Measurements from ENCODE around the gene NOL4L. TPM values are rescaled to one million over a fixed set of nuclear protein-coding genes. Genes with fewer than 3 reads are reported as not detected.

NOL4L gene
- polyA plus RNA-seq, 3 donors: 1.1 to 30.9 (median 2.8) TPM

DNA sequence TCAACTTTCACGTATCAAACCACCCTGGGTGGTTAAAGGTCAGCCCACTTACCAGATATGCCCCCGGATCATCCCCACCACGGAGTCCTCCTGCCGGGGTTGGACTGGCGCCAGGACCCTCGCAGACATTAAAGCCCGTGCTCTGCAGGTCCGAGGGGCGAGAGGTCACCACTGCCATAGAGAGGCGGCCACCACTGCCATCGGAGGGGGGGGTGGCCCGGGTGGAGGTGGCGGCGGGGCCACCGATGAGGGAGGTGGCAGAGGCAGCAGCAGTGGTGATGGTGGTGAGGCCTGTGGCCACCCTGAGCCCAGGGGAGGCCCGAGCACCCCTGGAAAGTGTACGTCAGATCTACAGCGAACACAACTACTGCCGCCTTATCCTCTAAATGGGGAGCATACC, 150.7 kb downstream of the NOL4L start:
- H3K4me3 ChIP-seq (replicated peaks in 1 of 3; ENCODE audit: low read depth in 2 of 3, low read length in 3 of 3): no peak overlapping the region
- no peaks in the 10 kb centered on the region for H3K4me1 ChIP-seq (ENCODE audit: control insufficient read depth in 1 of 2, insufficient read depth in 2 of 2, low read length in 2 of 2)
- H3K79me2 ChIP-seq (ENCODE audit: insufficient read depth, low read length): no peaks in the 10 kb centered on the region
- no peak for DNase-seq
- H2AFZ ChIP-seq (ENCODE audit: insufficient read depth, low read depth, low read length, poor library complexity, severe bottlenecking): no peak overlapping the region
- Mint-ChIP-seq H3K36me3 (peaks cover 80 to 98% of the 10 kb centered on the region in 2 donors), H3K4me3 (no peak overlapping the region), H3K4me1 (no peaks in the 10 kb centered on the region), H3K9me3 (no peaks in the 10 kb centered on the region), H3K27ac (no peak overlapping the region), H3K27me3 (ENCODE audit: low read depth in 3 of 3) (no peaks in the 10 kb centered on the region)
- intact Hi-C loops (cut with micrococcal nuclease): no loop called here
- WGBS (ENCODE audit: insufficient coverage): 96% methylated on average over 15 of the region's 19 CpGs
- H3K27me3 ChIP-seq (ENCODE audit: control insufficient read depth in 2 of 2, insufficient read depth in 2 of 2, low read length in 2 of 2): no peaks in the 10 kb centered on the region
- H3K27ac ChIP-seq (ENCODE audit: low read depth in 1 of 2, low read length in 2 of 2): no peak overlapping the region
- H3K9ac ChIP-seq (ENCODE audit: insufficient read depth, low read length, poor library complexity, severe bottlenecking): no peak overlapping the region
- H4K20me1 ChIP-seq (ENCODE audit: insufficient read depth, low read length): no peaks in the 10 kb centered on the region
- H3K36me3 ChIP-seq (replicated peaks in 1 of 2; ENCODE audit: control insufficient read depth in 1 of 2, insufficient read depth in 2 of 2, low read length in 2 of 2): peaks cover 95 to 100% of the 10 kb centered on the region in 2 donors
- TF ChIP-seq, protein P1, sequence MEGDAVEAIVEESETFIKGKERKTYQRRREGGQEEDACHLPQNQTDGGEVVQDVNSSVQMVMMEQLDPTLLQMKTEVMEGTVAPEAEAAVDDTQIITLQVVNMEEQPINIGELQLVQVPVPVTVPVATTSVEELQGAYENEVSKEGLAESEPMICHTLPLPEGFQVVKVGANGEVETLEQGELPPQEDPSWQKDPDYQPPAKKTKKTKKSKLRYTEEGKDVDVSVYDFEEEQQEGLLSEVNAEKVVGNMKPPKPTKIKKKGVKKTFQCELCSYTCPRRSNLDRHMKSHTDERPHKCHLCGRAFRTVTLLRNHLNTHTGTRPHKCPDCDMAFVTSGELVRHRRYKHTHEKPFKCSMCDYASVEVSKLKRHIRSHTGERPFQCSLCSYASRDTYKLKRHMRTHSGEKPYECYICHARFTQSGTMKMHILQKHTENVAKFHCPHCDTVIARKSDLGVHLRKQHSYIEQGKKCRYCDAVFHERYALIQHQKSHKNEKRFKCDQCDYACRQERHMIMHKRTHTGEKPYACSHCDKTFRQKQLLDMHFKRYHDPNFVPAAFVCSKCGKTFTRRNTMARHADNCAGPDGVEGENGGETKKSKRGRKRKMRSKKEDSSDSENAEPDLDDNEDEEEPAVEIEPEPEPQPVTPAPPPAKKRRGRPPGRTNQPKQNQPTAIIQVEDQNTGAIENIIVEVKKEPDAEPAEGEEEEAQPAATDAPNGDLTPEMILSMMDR (IDR thresholded peaks at IDR 0.05): no peak
- H3K4me2 ChIP-seq (replicated peaks; ENCODE audit: extremely low read depth, low read length, poor library complexity, severe bottlenecking): no peak overlapping the region
- H3K9me3 ChIP-seq (replicated peaks in 1 of 2; ENCODE audit: control insufficient read depth in 1 of 2, insufficient read depth in 1 of 2, low read length in 2 of 2): no peaks in the 10 kb centered on the region

DNA sequence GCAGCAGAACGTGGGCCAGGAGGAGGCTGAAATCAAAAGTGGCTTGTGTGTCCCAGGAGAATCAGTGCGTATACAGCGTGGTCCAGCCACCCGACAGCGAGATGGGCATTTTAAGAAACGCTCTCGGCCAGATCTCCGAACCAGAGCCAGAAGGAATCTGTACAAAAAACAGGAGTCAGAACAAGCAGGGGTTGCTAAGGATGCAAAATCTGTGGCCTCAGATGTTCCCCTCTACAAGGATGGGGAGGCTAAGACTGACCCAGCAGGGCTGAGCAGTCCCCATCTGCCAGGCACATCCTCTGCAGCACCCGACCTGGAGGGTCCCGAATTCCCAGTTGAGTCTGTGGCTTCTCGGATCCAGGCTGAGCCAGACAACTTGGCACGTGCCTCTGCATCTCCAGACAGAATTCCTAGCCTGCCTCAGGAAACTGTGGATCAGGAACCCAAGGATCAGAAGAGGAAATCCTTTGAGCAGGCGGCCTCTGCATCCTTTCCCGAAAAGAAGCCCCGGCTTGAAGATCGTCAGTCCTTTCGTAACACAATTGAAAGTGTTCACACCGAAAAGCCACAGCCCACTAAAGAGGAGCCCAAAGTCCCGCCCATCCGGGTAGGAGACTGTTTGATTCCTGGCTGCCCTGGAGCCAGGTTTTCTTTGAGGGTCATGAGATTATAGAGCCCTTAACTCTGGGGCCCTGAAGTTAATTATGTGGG, 151.7 kb downstream of the NOL4L start:
- Mint-ChIP-seq H3K4me3 (no peak overlapping the region), H3K36me3 (peaks cover 79 to 98% of the 10 kb centered on the region in 2 donors), H3K4me1 (no peaks in the 10 kb centered on the region), H3K27ac (peak overlapping the region in 2 of 7 donors; percentile 25 to 28), H3K27me3 (ENCODE audit: low read depth in 3 of 3) (no peaks in the 10 kb centered on the region), H3K9me3 (no peaks in the 10 kb centered on the region)
- Histone ChIP-seq H3K79me2 (ENCODE audit: insufficient read depth, low read length) (no peaks in the 10 kb centered on the region), H3K4me1 (ENCODE audit: control insufficient read depth in 1 of 2, insufficient read depth in 2 of 2, low read length in 2 of 2) (no peaks in the 10 kb centered on the region), H3K9me3 (replicated peaks in 1 of 2; ENCODE audit: control insufficient read depth in 1 of 2, insufficient read depth in 1 of 2, low read length in 2 of 2) (no peaks in the 10 kb centered on the region), H3K4me3 (replicated peaks in 1 of 3; ENCODE audit: low read depth in 2 of 3, low read length in 3 of 3) (no peak overlapping the region), H3K27ac (ENCODE audit: low read depth in 1 of 2, low read length in 2 of 2) (no peak overlapping the region), H2AFZ (ENCODE audit: insufficient read depth, low read depth, low read length, poor library complexity, severe bottlenecking) (no peak overlapping the region), H3K27me3 (ENCODE audit: control insufficient read depth in 2 of 2, insufficient read depth in 2 of 2, low read length in 2 of 2) (no peaks in the 10 kb centered on the region), H3K36me3 (replicated peaks in 1 of 2; ENCODE audit: control insufficient read depth in 1 of 2, insufficient read depth in 2 of 2, low read length in 2 of 2) (peaks cover 93 to 100% of the 10 kb centered on the region in 2 donors), H3K9ac (ENCODE audit: insufficient read depth, low read length, poor library complexity, severe bottlenecking) (no peak overlapping the region), H3K4me2 (replicated peaks; ENCODE audit: extremely low read depth, low read length, poor library complexity, severe bottlenecking) (no peak overlapping the region), H4K20me1 (ENCODE audit: insufficient read depth, low read length) (no peaks in the 10 kb centered on the region)
- intact Hi-C loops (cut with micrococcal nuclease): no loop called here
- WGBS (ENCODE audit: insufficient coverage): 93% methylated on average over 17 of the region's 20 CpGs
- DNase-seq: no peak
- TF ChIP-seq, protein P1 (IDR thresholded peaks at IDR 0.05): no peak

Measured in CD14-positive monocyte (primary cell).